GM12891 (cell line): ENCODE data around the gene EXOC7. TPM values are rescaled to one million over a fixed set of nuclear protein-coding genes. Genes with fewer than 3 reads are reported as not detected.

ENCODE experiments used
- DNase-seq: peaks from one replicate; pipeline ENCODE4 v3.0.0; 2011; ENCODE audit warnings: low spot score; ENCODE audit not compliant: insufficient read length
- FAIRE-seq: peaks from 2 replicates; lab custom pipeline; 2011; peaks lifted over from hg19 to GRCh38; lab: Jason Lieb, UNC
- PAX5 ChIP-seq: IDR thresholded peaks from 2 replicates; pipeline ENCODE4 v1.6.1; 2011; ENCODE audit warnings: low read length, moderate library complexity, mild to moderate bottlenecking; ENCODE audit not compliant: insufficient read depth, severe bottlenecking
- POLR2A ChIP-seq: IDR thresholded peaks from 2 replicates; pipeline ENCODE4 v1.6.1; 2011; ENCODE audit warnings: low read depth, low read length, control low read depth
- POLR2AphosphoS5 ChIP-seq: IDR thresholded peaks from 2 replicates; pipeline ENCODE4 v1.6.1; 2011; ENCODE audit warnings: low read depth, low read length, control low read depth
- POU2F2 ChIP-seq: IDR thresholded peaks from 2 replicates; pipeline ENCODE4 v1.6.1; 2011; ENCODE audit warnings: low read depth, mild to moderate bottlenecking, control low read depth, low read length, moderate library complexity
- SPI1 ChIP-seq: IDR thresholded peaks from 2 replicates; pipeline ENCODE4 v1.6.1; 2011; ENCODE audit warnings: low read depth, low read length, control low read depth
- TAF1 ChIP-seq: IDR thresholded peaks from 2 replicates; pipeline ENCODE4 v1.6.1; 2011; ENCODE audit warnings: low read depth, low read length, control low read depth
- polyA plus RNA-seq: library from polyadenylated mRNA; unstranded; fragments of >200 nt; gene quantifications from one replicate; pipeline ENCODE4 v1.2.1, GENCODE V29; 2012; ENCODE audit warnings: low read depth, missing spikeins, inconsistent platforms; ENCODE audit not compliant: missing spikeins

The EXOC7 gene, protein sequence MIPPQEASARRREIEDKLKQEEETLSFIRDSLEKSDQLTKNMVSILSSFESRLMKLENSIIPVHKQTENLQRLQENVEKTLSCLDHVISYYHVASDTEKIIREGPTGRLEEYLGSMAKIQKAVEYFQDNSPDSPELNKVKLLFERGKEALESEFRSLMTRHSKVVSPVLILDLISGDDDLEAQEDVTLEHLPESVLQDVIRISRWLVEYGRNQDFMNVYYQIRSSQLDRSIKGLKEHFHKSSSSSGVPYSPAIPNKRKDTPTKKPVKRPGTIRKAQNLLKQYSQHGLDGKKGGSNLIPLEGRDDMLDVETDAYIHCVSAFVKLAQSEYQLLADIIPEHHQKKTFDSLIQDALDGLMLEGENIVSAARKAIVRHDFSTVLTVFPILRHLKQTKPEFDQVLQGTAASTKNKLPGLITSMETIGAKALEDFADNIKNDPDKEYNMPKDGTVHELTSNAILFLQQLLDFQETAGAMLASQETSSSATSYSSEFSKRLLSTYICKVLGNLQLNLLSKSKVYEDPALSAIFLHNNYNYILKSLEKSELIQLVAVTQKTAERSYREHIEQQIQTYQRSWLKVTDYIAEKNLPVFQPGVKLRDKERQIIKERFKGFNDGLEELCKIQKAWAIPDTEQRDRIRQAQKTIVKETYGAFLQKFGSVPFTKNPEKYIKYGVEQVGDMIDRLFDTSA
- 29.6 TPM for polyA plus RNA-seq

- DNase-seq = peak; percentile 97
- TF ChIP-seq TAF1 = peak; percentile 69
- TF ChIP-seq POLR2A = peak; percentile 85
- peak; percentile 86 for TF ChIP-seq SPI1
- TF ChIP-seq POLR2AphosphoS5 = peak; percentile 89
- no peak for TF ChIP-seq PAX5
- TF ChIP-seq POU2F2 = no peak; the same call in 1 of the 2 replicates
- peak; percentile 95 for FAIRE-seq
Observed at GRCh38 chr17:76103274-76104139, at the start of gene EXOC7. Gene EXOC7 (minus strand): TSS chr17:76103787. CDS start chr17:76103692, 95 bp downstream.

GRCh38 chr17:76153202-76153601 is 49.6 kb upstream of the EXOC7 start:
- no peak for FAIRE-seq

GRCh38 chr17:76152591-76152990 is 49.0 kb upstream of the EXOC7 start:
- FAIRE-seq = no peak
- TF ChIP-seq SPI1 (no peak), PAX5 (no peak), POU2F2 (no peak), POLR2A (no peak), TAF1 (no peak), POLR2AphosphoS5 (no peak)
- no peak for DNase-seq

More at GRCh38 chr17:76153202-76153601, 49.6 kb upstream of the EXOC7 start:
- TF ChIP-seq POLR2AphosphoS5 = no peak
- TF ChIP-seq SPI1 = no peak
- no peak for TF ChIP-seq POLR2A
- no peak for DNase-seq

DNA sequence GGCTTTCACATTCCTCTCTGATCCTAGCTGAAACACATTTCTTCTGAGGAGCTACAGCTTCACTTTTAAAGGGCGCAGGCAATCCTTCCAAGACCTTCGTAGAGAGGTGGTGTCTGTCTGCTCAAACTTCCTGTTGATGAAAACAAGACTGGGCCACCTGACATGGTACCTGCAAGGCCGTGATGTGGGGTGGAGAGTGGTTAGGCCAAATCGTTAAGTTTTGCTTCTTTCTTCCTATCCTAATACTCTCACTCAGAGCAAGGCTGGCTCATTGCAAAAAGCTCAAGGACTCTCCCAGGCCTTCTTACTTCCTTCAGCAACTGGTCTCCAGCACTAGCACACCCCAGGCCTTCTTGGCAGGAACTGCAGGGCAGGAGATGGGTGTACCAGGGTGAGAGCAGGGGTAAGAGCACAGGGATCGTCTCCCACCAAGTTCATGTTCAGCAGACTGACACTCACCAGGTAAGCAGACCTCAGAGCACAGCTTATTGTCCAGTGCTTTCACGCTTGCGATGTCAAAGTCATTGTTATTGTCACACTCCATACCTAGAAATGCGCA is 48.4 kb upstream of the EXOC7 start:
- DNase-seq = no peak

DNA sequence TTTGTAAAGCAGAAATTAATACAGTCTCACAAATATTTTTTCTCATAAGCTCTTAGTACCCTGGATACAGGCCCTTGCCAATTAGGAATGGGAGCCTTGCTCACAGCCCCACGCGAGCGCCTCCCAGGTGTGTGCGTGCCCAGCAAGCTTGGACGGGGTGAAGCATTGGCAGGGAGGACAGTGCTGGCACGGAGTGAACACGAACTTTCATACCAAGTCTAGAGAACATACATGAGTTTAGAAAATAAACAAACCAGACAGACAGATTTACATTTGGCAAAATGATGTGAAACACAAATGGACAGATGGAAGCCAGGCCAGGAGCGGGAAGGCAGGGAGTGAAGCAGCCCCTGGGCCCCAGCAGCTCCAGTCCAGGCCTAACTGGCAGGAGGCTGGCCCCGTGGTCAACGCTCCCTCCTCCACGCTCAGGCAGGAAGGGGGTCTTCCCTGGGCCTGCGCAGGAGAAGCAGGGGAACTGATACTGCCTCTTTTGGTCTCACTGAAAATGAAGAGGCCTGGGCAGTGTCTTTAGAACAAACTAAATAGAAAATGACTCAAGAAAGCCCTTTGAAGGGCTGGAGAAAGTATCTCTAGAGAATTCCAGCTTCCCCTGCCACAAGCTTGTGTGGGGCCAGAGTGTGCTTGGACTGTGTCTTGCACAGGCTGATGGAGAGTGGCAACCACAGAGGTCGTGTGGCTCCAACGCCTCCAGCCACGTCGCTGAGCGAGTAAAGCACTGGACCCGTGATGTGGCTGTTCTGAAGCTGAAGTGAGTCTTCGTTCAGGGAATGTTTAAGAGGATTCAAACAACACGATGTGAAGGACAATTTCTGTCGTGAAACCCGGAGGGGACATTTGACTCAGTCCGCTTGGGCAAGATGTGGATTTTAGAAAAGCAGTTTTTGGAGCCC is 47.4 kb upstream of the EXOC7 start:
- no peak for FAIRE-seq
- TF ChIP-seq POLR2A (no peak), SPI1 (peak; percentile 80)
- DNase-seq = no peak

More for the DNA sequence above, 48.4 kb upstream of the EXOC7 start:
- TF ChIP-seq SPI1 (no peak), PAX5 (no peak), TAF1 (no peak), POU2F2 (no peak), POLR2AphosphoS5 (no peak), POLR2A (no peak)
- FAIRE-seq = no peak

DNA sequence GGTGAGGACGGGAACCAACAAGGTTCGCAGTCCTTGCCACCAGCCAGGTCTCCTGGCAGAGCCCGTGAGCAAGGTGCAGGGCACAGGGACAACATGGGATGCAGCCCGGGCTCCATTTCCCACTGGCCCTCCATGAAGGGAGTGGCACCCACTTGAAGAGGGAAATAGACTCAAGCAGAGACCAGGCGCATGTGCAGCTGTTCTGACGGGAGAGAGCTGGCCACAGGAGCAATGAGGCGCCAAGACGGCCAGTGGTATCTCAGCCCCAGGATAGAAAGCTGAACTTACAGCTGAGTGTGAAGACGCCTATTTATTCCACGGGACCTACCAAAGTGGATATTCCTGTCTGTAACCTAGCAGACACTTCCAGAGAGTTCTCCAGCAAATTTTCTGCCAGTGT is 45.6 kb upstream of the EXOC7 start:
- DNase-seq (no peak), FAIRE-seq (no peak)
- TF ChIP-seq POLR2A (no peak), POLR2AphosphoS5 (no peak), SPI1 (no peak), PAX5 (no peak), POU2F2 (no peak), TAF1 (no peak)

DNA sequence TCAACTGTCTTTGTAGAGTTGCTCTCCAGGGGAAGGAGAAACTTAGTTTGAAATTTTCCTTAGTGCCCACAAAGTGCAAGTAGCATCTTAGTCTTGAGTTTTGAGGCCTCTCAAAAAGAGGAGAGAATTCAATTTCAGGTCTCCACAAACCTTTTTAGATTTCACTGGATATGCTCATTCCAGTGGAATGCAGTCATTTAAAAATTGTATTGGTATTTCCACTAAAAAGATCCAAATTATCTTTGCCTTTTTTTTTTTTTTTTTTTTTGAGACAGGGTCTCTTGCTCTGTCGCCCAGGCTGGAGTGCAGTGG is 44.4 kb upstream of the EXOC7 start:
- FAIRE-seq = no peak
- DNase-seq = no peak

DNA sequence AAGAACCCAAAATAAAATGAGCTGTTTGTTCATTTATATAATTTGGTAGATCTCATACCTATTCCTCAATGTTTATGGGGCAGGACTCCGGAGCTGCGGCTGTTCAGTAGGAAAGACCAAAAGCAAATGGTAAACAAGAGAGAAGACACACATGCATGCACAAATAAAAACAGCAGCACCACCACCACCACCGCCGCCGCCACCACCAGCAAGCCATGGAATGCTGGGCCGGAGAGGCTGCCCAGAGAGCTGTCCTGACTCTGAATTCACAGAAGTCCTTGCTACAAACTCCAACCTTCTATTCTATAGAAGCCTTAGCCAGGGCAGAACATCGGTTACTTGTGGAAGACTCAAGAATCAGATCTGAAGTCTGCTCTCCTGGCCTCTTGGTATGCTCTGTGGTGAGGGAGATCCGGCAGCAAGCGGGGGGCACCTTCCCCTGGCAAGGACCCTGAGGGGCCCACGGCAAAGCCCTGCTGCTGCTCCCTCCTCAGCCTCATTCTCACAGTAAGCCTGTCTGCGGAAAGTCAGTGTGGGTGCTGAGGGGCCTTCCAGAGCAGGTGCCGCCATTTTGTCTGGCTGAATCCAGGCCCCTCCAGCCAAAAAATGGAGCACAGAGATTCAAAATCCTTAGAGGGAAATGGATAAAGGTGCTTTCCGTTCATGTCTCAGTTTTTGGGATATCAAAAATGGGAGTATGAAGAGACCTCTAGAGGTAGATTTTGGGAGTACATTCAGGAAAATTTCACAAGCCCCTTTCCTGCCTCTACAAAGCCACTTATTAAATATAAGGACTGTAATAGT is 43.8 kb upstream of the EXOC7 start:
- FAIRE-seq (no peak), DNase-seq (no peak)
- TF ChIP-seq PAX5 (no peak), POU2F2 (no peak), TAF1 (no peak), POLR2A (no peak), SPI1 (no peak), POLR2AphosphoS5 (no peak)

More for the DNA sequence above, 44.4 kb upstream of the EXOC7 start:
- TF ChIP-seq POLR2A = no peak
- TF ChIP-seq SPI1 = no peak
- no peak for TF ChIP-seq POLR2AphosphoS5
- TF ChIP-seq POU2F2 = no peak
- TF ChIP-seq PAX5 = no peak
- TF ChIP-seq TAF1 = no peak
